Skeletal muscle tissue (tissue), 4 donors: Measurements from ENCODE around the gene CUL7. TPM values are rescaled to one million over a fixed set of nuclear protein-coding genes. Genes with fewer than 3 reads are reported as not detected.

ENCODE experiments used
- H3K27ac ChIP-seq: one replicate; pipeline ENCODE4 v1.7.0; 2013; ENCODE audit warnings: mild to moderate bottlenecking, low read depth, low read length, inconsistent platforms
- H3K27me3 ChIP-seq, 3 donors: one replicate each; pipeline ENCODE4 v1.7.0; 2013; ENCODE audit warnings: low read length in 3 of 3; ENCODE audit not compliant: control insufficient read depth in 3 of 3, insufficient read depth in 3 of 3
- H3K36me3 ChIP-seq, 3 donors: one replicate each; pipeline ENCODE4 v1.7.0; 2013; ENCODE audit warnings: low read length in 3 of 3; ENCODE audit not compliant: control insufficient read depth in 3 of 3, insufficient read depth in 3 of 3
- H3K4me1 ChIP-seq, 3 donors: one replicate each; pipeline ENCODE4 v1.7.0; 2013; ENCODE audit warnings: low read length in 3 of 3, mild to moderate bottlenecking in 3 of 3; ENCODE audit not compliant: control insufficient read depth in 3 of 3, insufficient read depth in 3 of 3
- H3K4me3 ChIP-seq, 3 donors: one replicate each; pipeline ENCODE4 v1.7.0; 2013; ENCODE audit warnings: low read length in 3 of 3
- H3K9ac ChIP-seq, 3 donors: one replicate each; pipeline ENCODE4 v1.7.0; 2013; ENCODE audit warnings: low read length in 3 of 3, mild to moderate bottlenecking in 3 of 3, moderate library complexity in 2 of 3, low read depth in 1 of 3
- H3K9me3 ChIP-seq, 3 donors: one replicate each; pipeline ENCODE4 v1.7.0; 2013; ENCODE audit warnings: low read length in 3 of 3; ENCODE audit not compliant: control insufficient read depth in 3 of 3
- total RNA-seq: library from RNA; depleted of rRNA; stranded (reverse); fragments of >200 nt; gene quantifications from one replicate; pipeline ENCODE4 v1.2.3, GENCODE V29; 2014
- donor health status: Osteomylitis.

The CUL7 gene
- total RNA-seq, 1 donor from 2014 or later = 27.1 TPM

DNA sequence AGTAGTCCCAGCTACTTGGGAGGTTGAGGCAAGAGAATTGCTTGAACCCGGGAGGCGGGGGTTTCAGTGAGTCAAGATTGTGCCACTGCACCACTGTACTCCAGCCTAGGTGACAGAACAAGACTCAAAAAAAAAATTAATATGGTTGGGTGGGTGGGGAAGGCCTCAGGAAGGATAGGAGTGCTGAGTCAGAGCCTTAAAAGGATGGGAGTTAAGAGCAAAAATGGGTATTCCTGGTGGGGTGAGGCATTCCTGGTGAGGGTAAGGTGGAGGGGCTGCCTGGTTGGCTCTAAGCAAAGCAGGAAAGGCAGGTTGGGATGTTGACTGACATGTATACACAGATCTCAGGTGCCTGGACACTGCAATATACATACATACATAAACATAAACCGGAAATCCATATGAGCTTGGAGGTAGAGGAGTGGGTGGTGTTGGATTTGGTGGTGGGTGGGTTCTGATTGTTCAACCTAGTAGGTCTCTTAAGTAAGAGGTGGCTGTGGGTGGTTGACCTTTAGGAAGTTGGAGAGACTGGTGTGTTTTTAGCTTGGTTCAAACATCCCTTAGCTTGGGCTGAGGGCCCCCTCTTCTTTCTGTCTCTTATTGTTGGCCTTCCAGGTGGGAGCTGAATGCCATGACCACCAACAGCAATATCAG lies 33.5 kb downstream of the CUL7 start:
- Histone ChIP-seq H3K4me3 (peak overlapping the region; percentile 69 to 99 (median 99)), H3K27ac (peak overlapping the region; percentile 92), H3K9me3 (no peaks in the 10 kb centered on the region), H3K27me3 (no peaks in the 10 kb centered on the region), H3K9ac (peak overlapping the region in 2 of 3 donors; percentile 38 to 91), H3K4me1 (peaks cover 73 to 76% (median 74%) of the 10 kb centered on the region in 3 donors), H3K36me3 (peaks cover 32 to 48% (median 44%) of the 10 kb centered on the region in 3 donors)

DNA sequence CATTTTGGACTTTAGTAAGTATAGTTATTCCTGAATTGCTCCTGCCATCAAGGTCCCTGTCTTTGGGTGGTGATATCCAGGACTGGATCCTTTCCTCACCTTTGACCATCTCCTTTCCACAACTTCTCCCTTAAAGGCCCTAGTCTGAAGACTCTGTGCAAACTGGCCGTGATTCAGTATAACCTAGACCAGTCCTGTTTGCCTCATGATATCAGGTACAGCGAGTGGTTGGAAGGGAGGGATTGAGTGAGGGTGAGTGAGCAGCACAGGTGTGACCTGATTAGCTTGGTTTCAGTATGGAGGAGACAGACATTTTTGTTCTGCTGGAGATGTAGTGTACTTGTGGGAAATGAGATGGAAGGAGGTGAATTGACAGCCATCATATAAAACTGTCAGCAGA lies 34.5 kb downstream of the CUL7 start:
- peaks cover 72 to 76% (median 74%) of the 10 kb centered on the region in 3 donors for H3K4me1 ChIP-seq
- no peaks in the 10 kb centered on the region for H3K27me3 ChIP-seq
- peak overlapping the region in 2 of 3 donors; percentile 23 to 77 for H3K9ac ChIP-seq
- peak overlapping the region; percentile 92 for H3K27ac ChIP-seq
- H3K36me3 ChIP-seq = peaks cover 22 to 38% (median 34%) of the 10 kb centered on the region in 3 donors
- H3K4me3 ChIP-seq = no peak overlapping the region
- H3K9me3 ChIP-seq = no peaks in the 10 kb centered on the region

DNA sequence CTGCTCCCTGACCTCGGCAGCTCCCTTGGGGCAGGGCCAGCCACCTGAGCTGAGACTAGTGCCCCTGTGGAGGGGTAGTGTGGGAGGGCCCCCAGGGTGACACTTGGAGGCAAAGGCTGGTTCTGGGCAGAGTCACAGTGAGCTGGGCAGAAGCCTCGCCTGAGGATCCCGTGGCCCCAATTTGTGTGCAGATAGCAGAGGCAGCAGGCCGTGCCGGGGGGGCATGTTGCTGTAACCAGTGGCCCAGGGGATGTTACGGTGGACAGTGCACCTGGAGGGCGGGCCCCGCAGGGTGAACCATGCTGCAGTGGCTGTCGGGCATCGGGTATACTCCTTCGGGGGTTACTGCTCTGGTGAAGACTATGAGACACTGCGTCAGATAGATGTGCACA lies 36.7 kb downstream of the CUL7 start:
- H3K9me3 ChIP-seq = no peaks in the 10 kb centered on the region
- H3K9ac ChIP-seq = peak overlapping the region; percentile 69 to 89 (median 77)
- H3K36me3 ChIP-seq = peaks cover 27 to 42% (median 40%) of the 10 kb centered on the region in 3 donors
- H3K27ac ChIP-seq = peak overlapping the region; percentile 92
- H3K4me1 ChIP-seq = peaks cover 79 to 86% (median 79%) of the 10 kb centered on the region in 3 donors
- peak overlapping the region; percentile 60 to 88 (median 77) for H3K4me3 ChIP-seq
- no peaks in the 10 kb centered on the region for H3K27me3 ChIP-seq

DNA sequence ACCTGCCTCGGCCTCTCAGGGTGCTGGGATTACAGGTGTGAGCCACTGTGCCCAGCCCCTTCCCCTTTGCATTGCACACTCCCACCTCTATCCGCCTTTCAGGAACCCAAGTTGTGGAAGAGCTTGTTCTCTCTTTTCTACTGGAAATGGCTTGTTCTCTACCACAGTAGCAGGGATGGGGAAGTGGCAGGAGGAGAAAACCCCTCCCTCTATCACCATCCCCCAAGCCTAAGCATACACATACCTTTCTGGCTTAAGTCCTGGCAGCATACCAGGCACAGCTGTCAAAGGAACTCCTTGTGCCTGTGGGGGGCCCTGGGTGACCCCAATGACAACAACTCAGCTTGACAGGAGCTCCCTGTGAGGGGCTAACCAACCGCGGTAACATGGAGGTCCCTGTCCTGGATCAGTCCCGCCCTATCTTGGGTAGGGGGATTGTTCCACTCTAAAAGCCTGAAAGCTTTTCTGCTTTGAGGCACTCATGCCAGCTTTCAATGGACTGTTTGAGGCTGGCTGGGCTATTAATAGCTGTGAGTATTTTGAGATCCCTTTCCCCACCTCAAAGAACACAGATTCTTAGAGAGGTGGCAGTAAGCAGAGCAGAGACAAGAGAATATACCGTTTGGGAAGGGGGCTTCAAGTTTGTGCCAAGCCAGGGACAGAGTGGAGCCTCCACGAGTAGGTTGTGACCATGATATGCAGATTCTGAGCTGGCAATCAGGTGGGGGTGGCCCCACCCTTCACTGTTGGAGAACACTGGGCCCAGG lies 37.3 kb downstream of the CUL7 start:
- H3K4me1 ChIP-seq = peaks cover 79 to 86% (median 79%) of the 10 kb centered on the region in 3 donors
- no peaks in the 10 kb centered on the region for H3K9me3 ChIP-seq
- peak overlapping the region; percentile 60 to 88 (median 77) for H3K4me3 ChIP-seq
- no peaks in the 10 kb centered on the region for H3K27me3 ChIP-seq
- peak overlapping the region; percentile 92 for H3K27ac ChIP-seq
- H3K36me3 ChIP-seq = peaks cover 33 to 48% (median 46%) of the 10 kb centered on the region in 3 donors
- H3K9ac ChIP-seq = peak overlapping the region; percentile 69 to 89 (median 77)

DNA sequence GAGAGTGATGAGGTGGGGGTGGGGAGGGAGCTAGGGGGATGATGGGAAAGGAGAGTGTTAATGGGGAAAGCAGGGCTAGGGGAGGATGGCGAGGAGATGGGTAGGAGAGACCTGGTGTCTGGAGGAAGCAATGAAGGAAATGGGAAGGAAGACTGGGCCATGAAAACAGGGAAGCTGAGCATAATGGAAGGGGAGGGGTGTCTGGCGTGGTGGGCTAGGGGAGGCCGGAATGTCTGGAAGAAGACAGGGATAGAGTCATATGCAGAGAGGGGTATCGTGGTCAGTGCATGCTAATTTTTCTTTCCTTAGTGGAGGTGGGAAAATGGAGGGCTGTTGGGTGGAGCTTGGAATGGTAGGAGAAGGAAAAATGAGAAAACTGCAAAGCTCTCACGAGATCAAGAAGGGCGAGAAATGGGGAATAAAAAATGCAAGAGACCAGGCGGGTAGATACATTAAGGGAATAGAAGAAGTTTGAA lies 39.2 kb downstream of the CUL7 start:
- H3K4me3 ChIP-seq = peak overlapping the region; percentile 81 to 94 (median 88)
- peaks cover 62 to 67% (median 63%) of the 10 kb centered on the region in 3 donors for H3K4me1 ChIP-seq
- H3K36me3 ChIP-seq = peaks cover 45 to 53% (median 50%) of the 10 kb centered on the region in 3 donors
- peak overlapping the region; percentile 92 for H3K27ac ChIP-seq
- H3K27me3 ChIP-seq = no peaks in the 10 kb centered on the region
- H3K9ac ChIP-seq = peak overlapping the region; percentile 79 to 97 (median 81)
- H3K9me3 ChIP-seq = no peaks in the 10 kb centered on the region

DNA sequence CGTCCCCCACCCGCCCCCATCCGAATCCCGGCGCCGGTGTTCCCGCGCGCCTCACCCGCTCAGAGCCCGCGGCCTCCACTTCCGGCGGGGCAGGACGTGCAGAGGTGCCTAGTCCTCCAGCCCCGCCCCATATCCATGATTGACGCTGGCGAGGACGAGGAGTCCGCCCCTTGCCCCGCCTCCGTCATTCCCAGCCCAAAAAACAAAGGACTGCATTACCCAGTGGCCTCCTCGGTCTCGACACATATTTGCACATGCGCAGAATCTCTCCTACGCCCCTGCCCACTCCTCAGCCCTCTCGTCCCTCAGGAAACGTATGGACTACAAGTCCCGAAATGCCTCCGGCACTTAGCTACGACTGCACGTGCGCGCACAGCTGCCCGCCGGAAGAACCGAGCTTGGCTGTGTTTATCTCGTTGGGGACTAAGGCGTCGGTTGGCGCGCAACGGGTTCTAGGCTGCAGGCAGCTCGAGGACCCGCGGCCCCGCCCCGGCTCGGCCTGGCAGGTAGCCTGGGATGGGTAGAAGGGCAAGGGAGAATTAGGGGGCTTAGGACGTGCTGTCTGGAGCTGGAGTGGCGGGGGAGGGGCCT lies 39.7 kb downstream of the CUL7 start, which contains the start of the genes KLHDC3 and MEA1:
Gene KLHDC3 (plus strand): TSS at position 407 of the 591 bp plus-strand sequence. CDS start 2,944 bp downstream, outside the sequence.
Gene MEA1 (minus strand): TSS at position 104 of the 591 bp plus-strand sequence. CDS start 133 bp downstream, outside the sequence.
- no peaks in the 10 kb centered on the region for H3K27me3 ChIP-seq
- H3K4me3 ChIP-seq = peak within 1 kb of the TSS; percentile 81 to 94 (median 88)
- peak within 1 kb of the TSS; percentile 79 to 97 (median 87) for H3K9ac ChIP-seq
- peaks cover 47 to 53% (median 50%) of the 10 kb centered on the region in 3 donors for H3K36me3 ChIP-seq
- H3K27ac ChIP-seq = peak within 1 kb of the TSS; percentile 92
- peaks cover 56 to 62% (median 58%) of the 10 kb centered on the region in 3 donors for H3K4me1 ChIP-seq
- no peaks in the 10 kb centered on the region for H3K9me3 ChIP-seq

DNA sequence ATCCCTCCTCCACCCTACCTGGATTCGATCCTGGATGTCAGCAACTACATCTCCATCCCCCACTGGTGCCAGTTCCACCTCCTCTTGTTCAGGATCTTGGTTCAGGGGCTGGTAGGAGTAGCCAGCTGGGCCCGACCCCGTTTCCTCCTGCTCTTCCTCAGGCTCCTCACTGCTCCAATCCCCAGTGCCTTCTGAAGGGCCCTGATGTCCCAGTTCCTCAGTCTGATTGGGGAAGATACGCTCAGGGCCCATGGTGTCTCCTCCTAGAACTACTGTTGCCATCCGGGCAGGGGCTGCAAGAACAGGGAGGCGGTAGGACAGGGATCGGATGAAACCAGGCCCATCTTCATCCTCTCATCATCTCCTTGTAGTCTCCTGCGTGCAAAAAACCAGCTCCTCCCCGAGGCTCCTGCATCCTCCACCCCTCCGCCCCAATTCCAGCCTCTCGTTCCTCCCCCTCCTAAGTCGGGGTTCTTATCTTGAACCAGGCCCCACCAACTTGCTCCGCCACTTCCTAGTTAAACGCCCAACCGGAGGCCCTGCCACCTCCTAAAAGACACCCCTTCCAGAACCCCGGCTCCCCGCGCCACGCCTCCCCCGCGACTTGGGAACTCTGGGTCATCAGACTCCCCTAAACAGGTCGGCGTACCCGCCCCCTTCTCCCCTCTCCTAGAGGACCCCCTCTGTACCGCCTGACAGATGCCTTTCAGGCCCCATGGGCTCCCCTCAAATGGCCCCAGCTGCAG lies 40.4 kb downstream of the CUL7 start:
- Histone ChIP-seq H3K27me3 (no peaks in the 10 kb centered on the region), H3K36me3 (peaks cover 47 to 53% (median 50%) of the 10 kb centered on the region in 3 donors), H3K27ac (peak overlapping the region; percentile 69), H3K9ac (peak overlapping the region; percentile 76 to 87 (median 77)), H3K9me3 (no peaks in the 10 kb centered on the region), H3K4me3 (peak overlapping the region; percentile 74 to 80 (median 75)), H3K4me1 (peaks cover 50 to 55% (median 52%) of the 10 kb centered on the region in 3 donors)

DNA sequence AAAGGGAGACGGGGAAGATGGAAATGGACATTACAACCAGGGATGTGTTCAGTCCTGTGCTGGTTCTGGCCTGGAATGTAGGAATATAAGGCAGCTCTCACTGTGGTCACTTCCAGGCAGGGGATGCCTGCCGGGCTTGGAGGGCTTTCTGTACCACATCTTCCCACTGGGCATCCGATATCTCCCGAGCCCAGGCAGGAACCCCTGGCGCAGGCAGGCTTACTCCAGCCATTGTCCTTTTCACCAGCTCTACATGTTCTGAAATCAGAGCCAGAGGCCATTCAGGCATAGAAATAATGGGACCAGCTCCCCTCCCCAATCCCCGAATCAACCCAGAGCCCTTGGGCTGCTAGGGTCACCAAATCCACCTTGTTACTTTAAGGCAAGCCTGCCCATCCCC lies 41.3 kb downstream of the CUL7 start:
- H3K9ac ChIP-seq = peak overlapping the region in 2 of 3 donors; percentile 16 to 77
- H3K27ac ChIP-seq = no peak overlapping the region
- H3K4me3 ChIP-seq = peak overlapping the region in 1 of 3 donors; percentile 80
- no peaks in the 10 kb centered on the region for H3K27me3 ChIP-seq
- H3K36me3 ChIP-seq = peaks cover 47 to 53% (median 51%) of the 10 kb centered on the region in 3 donors
- H3K4me1 ChIP-seq = peaks cover 41 to 46% (median 43%) of the 10 kb centered on the region in 3 donors
- H3K9me3 ChIP-seq = no peaks in the 10 kb centered on the region

DNA sequence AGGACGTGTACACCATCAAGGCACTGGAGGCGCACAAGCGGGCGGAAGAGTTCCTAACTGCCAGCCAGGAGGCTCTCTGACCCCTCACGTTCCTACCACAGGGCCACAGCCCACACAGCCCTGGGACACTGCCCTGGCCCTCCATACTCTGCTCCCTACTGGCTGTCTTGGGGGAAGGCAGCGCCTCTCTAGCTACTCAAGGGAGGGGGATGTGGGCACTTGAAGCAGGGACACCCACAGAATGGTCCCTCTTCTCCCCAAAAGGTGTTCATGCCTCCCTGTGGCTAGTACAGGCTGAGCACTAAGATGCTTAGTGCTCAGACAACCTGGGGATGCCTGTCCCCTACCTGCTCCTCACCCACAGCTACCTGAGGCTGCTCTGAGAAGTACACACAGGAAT lies 42.4 kb downstream of the CUL7 start:
- peaks cover 54 to 61% (median 60%) of the 10 kb centered on the region in 3 donors for H3K36me3 ChIP-seq
- no peak overlapping the region for H3K9ac ChIP-seq
- H3K4me3 ChIP-seq = no peak overlapping the region

More for the DNA sequence above, 42.4 kb downstream of the CUL7 start:
- H3K4me1 ChIP-seq = peaks cover 29 to 35% (median 31%) of the 10 kb centered on the region in 3 donors
- H3K27me3 ChIP-seq = no peaks in the 10 kb centered on the region
- H3K27ac ChIP-seq = no peak overlapping the region
- H3K9me3 ChIP-seq = no peaks in the 10 kb centered on the region
